ENCODE data around the gene EFCAB6. TPM values are rescaled to one million over a fixed set of nuclear protein-coding genes. Genes with fewer than 3 reads are reported as not detected.

EFCAB6 gene
- total and polyA plus RNA-seq, 2 donors (not counting 1 experiment from before 2014, with no cell fraction given), result 0.07 to 0.10 TPM

GRCh38 chr22:43753688-43754087 lies 58.4 kb downstream of the EFCAB6 start:
- Histone ChIP-seq H2AFZ (ENCODE audit: insufficient read depth, low read depth, low read length, poor library complexity, severe bottlenecking) (no peak overlapping the region), H3K27ac (ENCODE audit: low read length in 2 of 2) (no peak overlapping the region), H3K4me3 (ENCODE audit: control extremely low read depth in 1 of 5, extremely low read depth in 1 of 5, insufficient read depth in 1 of 5, low read depth in 2 of 5, low read length in 4 of 5) (no peak overlapping the region), H3K9me3 (ENCODE audit: control extremely low read depth in 1 of 3, control insufficient read depth in 2 of 3, insufficient read depth in 1 of 3, low read length in 2 of 3) (no peaks in the 10 kb centered on the region), H3K79me2 (ENCODE audit: control insufficient read depth, insufficient read depth, low read length) (no peaks in the 10 kb centered on the region), H3K9ac (ENCODE audit: low read length) (no peak overlapping the region), H4K20me1 (ENCODE audit: control insufficient read depth, insufficient read depth, low read length, poor library complexity, severe bottlenecking) (no peaks in the 10 kb centered on the region), H3K4me1 (ENCODE audit: control insufficient read depth in 2 of 2, insufficient read depth in 2 of 2, low read length in 2 of 2) (no peaks in the 10 kb centered on the region), H3K4me2 (replicated peaks; ENCODE audit: low read depth, low read length, poor library complexity, severe bottlenecking) (no peak overlapping the region), H3K27me3 (replicated peaks in 1 of 4; ENCODE audit: control extremely low read depth in 1 of 4, control insufficient read depth in 3 of 4, insufficient read depth in 4 of 4, low read length in 3 of 4) (no peaks in the 10 kb centered on the region), H3K36me3 (replicated peaks in 1 of 2; ENCODE audit: control extremely low read depth in 1 of 2, control insufficient read depth in 1 of 2, extremely low read depth in 1 of 2, insufficient read depth in 2 of 2, low read length in 1 of 2) (no peaks in the 10 kb centered on the region)
- Mint-ChIP-seq H3K4me1 (no peaks in the 10 kb centered on the region), H3K27me3 (peaks cover 31% of the 10 kb centered on the region), H3K9me3 (ENCODE audit: insufficient read depth) (no peaks in the 10 kb centered on the region), H3K27ac (no peak overlapping the region), H3K4me3 (no peak overlapping the region)
- intact Hi-C loops (cut with micrococcal nuclease), result no loop called here
- no CpG with 5 or more reads among the region's 2 CpGs for WGBS (ENCODE audit: insufficient coverage)
- POLR2A ChIA-PET, result no interaction called here
- CTCF ChIA-PET, result no interaction called here
- no peak for TF ChIP-seq EZH2 (IDR thresholded peaks at IDR 0.05; ENCODE audit: borderline replicate concordance, insufficient read depth, low read depth, low read length, poor library complexity, severe bottlenecking)
- no peak for TF ChIP-seq CTCF (IDR thresholded peaks at IDR 0.05)
- DNase-seq, result no peak
- no peak for ATAC-seq (ENCODE audit: low read depth)

GRCh38 chr22:43750751-43751150 lies 61.4 kb downstream of the EFCAB6 start:
- Histone ChIP-seq H3K36me3 (replicated peaks in 1 of 2; ENCODE audit: control extremely low read depth in 1 of 2, control insufficient read depth in 1 of 2, extremely low read depth in 1 of 2, insufficient read depth in 2 of 2, low read length in 1 of 2) (no peaks in the 10 kb centered on the region), H3K4me1 (ENCODE audit: control insufficient read depth in 2 of 2, insufficient read depth in 2 of 2, low read length in 2 of 2) (no peaks in the 10 kb centered on the region), H3K9me3 (ENCODE audit: control extremely low read depth in 1 of 3, control insufficient read depth in 2 of 3, insufficient read depth in 1 of 3, low read length in 2 of 3) (no peaks in the 10 kb centered on the region), H2AFZ (ENCODE audit: insufficient read depth, low read depth, low read length, poor library complexity, severe bottlenecking) (no peak overlapping the region), H3K4me2 (replicated peaks; ENCODE audit: low read depth, low read length, poor library complexity, severe bottlenecking) (no peak overlapping the region), H3K9ac (ENCODE audit: low read length) (no peak overlapping the region), H3K27ac (ENCODE audit: low read length in 2 of 2) (no peak overlapping the region), H4K20me1 (ENCODE audit: control insufficient read depth, insufficient read depth, low read length, poor library complexity, severe bottlenecking) (no peaks in the 10 kb centered on the region), H3K79me2 (ENCODE audit: control insufficient read depth, insufficient read depth, low read length) (no peaks in the 10 kb centered on the region), H3K4me3 (ENCODE audit: control extremely low read depth in 1 of 5, extremely low read depth in 1 of 5, insufficient read depth in 1 of 5, low read depth in 2 of 5, low read length in 4 of 5) (no peak overlapping the region), H3K27me3 (replicated peaks in 1 of 4; ENCODE audit: control extremely low read depth in 1 of 4, control insufficient read depth in 3 of 4, insufficient read depth in 4 of 4, low read length in 3 of 4) (no peaks in the 10 kb centered on the region)
- DNase-seq (no peak), ATAC-seq (ENCODE audit: low read depth) (no peak)
- 76% methylated on average over 2 of the region's 3 CpGs for WGBS (ENCODE audit: insufficient coverage)
- Mint-ChIP-seq H3K27me3 (peaks cover 27% of the 10 kb centered on the region), H3K9me3 (ENCODE audit: insufficient read depth) (no peaks in the 10 kb centered on the region), H3K4me1 (no peaks in the 10 kb centered on the region), H3K27ac (no peak overlapping the region), H3K4me3 (no peak overlapping the region)
- no peak for TF ChIP-seq EZH2 (IDR thresholded peaks at IDR 0.05; ENCODE audit: borderline replicate concordance, insufficient read depth, low read depth, low read length, poor library complexity, severe bottlenecking)
- TF ChIP-seq CTCF (IDR thresholded peaks at IDR 0.05), result no peak
- POLR2A ChIA-PET, result no interaction called here
- CTCF ChIA-PET, result no interaction called here
- intact Hi-C loops (cut with micrococcal nuclease), result no loop called here
